GM18909 (cell line): Measurements from ENCODE around the gene GSTT2B.
"Not testable (repeated sequence)": the region's sequence is repeated elsewhere in the genome, so short reads cannot be mapped to it uniquely, and the experiment has no call there.

Experiments used
- ATAC-seq: cut with Tn5 transposase; IDR thresholded peaks from one replicate; pipeline ENCODE4 v1.9.1; 2021; ENCODE audit warnings: mild to moderate bottlenecking; ENCODE audit not compliant: unreplicated experiment, poor library complexity

Gene GSTT2B

GRCh38 chr22:23961084-23961771 lies at the start of gene GSTT2B:
Gene GSTT2B, minus strand, starts transcription at chr22:23961195. Its CDS starts 64 bp downstream, at chr22:23961131.
- ATAC-seq: not testable (repeated sequence)

- ATAC-seq: no peak
Measured at GRCh38 chr22:24010018-24010391, 49.0 kb upstream of the GSTT2B start.

- ATAC-seq: no peak
Measured at GRCh38 chr22:24009227-24010017, 48.4 kb upstream of the GSTT2B start.

- no peak for ATAC-seq
Measured at GRCh38 chr22:24008381-24009226, 47.6 kb upstream of the GSTT2B start.

GRCh38 chr22:24008022-24008283 lies 47.0 kb upstream of the GSTT2B start:
- ATAC-seq: no peak

- ATAC-seq: no peak
Measured at GRCh38 chr22:24007253-24008021, 46.4 kb upstream of the GSTT2B start.

- ATAC-seq: no peak
Measured at GRCh38 chr22:24006914-24007214, 45.9 kb upstream of the GSTT2B start.

- no peak for ATAC-seq
Measured at GRCh38 chr22:24006207-24006913, 45.4 kb upstream of the GSTT2B start.

- no peak for ATAC-seq
Measured at GRCh38 chr22:24005201-24005600, 44.2 kb upstream of the GSTT2B start, which contains the start of gene GSTT4. Gene GSTT4, minus strand, starts transcription at chr22:24005453. Its CDS starts 97 bp downstream, at chr22:24005356.

GRCh38 chr22:24003887-24004286 lies 42.9 kb upstream of the GSTT2B start:
- ATAC-seq: no peak

- no peak for ATAC-seq
Measured at GRCh38 chr22:24002851-24003250, 41.9 kb upstream of the GSTT2B start.

- no peak for ATAC-seq
Measured at GRCh38 chr22:24002272-24002671, 41.3 kb upstream of the GSTT2B start.

- no peak for ATAC-seq
Measured at GRCh38 chr22:24001314-24001713, 40.3 kb upstream of the GSTT2B start.

- ATAC-seq: not testable (repeated sequence)
Measured at GRCh38 chr22:23999779-24000178, 38.8 kb upstream of the GSTT2B start.

GRCh38 chr22:23997092-23997491 lies 36.1 kb upstream of the GSTT2B start:
- no peak for ATAC-seq

GRCh38 chr22:23993581-23994177 lies 32.7 kb upstream of the GSTT2B start:
- not testable (repeated sequence) for ATAC-seq

- ATAC-seq: not testable (repeated sequence)
Measured at GRCh38 chr22:23993080-23993479, 32.1 kb upstream of the GSTT2B start.

GRCh38 chr22:23989583-23990244 lies 28.7 kb upstream of the GSTT2B start:
- not testable (repeated sequence) for ATAC-seq
